AG09319 (cell line): ENCODE data around the gene SGPP1.
"Not testable (repeated sequence)": the region's sequence is repeated elsewhere in the genome, so short reads cannot be mapped to it uniquely, and the experiment has no call there.

Experiments used
- DNase-seq: peaks from one replicate; pipeline ENCODE4 v3.0.0-alpha.2; 2010; ENCODE audit warnings: low read depth; ENCODE audit errors: extremely low read depth
- TF ChIP-seq, protein P1 (sequence below): IDR thresholded peaks from 2 replicates; pipeline ENCODE4 v1.5.1; 2011; ENCODE audit warnings: low read depth, mild to moderate bottlenecking, inconsistent platforms, low read length, moderate library complexity

SGPP1 gene

DNA sequence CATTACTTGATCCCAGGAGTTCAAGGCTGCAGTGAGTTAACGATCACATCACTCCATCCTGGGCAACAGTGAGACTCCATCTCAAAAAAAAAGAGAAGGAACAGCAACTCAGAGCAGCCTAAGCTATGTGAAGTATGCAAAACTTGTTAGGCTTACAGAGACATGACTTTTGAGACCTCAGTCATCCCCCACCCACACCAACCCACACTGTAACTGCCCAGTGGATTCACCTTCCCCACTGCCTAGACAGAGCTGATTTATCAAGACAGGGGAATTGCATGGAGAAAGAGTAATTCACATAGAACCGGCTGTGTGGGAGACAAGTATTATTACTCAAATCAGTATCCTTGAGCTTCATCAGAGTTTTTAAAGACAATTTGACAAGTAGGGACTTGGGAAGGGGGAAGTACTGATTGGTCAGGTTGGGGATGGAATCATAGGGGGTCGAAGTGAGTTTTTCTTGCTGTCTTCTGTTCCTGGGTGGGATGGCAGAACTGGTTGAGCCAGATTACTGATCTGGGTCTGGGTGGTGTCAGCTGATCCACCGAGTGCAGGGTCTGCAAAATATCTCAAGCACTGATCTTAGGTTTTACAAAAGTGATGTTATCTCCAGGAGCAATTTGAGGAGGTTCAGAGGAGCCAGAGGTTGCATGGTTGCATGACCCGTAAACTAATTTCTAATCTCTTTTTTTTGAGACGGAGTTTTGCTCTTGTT is 80.0 kb downstream of the SGPP1 start:
- DNase-seq = no peak

DNA sequence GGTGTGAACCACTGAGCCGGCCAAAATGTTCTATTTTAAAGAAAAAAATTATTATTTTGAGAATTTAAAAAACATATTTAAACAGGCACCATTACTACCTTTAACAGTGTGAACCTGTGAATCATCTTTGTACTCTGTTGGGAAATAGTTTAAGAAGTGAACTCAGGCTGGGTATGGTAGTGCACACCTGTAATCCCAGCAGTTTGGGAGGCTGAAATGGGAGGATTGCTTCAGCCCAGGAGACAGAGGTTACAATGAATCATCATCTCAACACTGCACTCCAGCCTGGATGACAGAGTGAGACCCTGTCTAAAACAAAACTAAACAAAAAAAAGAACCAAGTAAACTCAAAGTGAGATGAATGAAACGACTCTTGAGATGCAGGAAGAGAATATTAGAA is 83.1 kb downstream of the SGPP1 start:
- TF ChIP-seq, protein P1, sequence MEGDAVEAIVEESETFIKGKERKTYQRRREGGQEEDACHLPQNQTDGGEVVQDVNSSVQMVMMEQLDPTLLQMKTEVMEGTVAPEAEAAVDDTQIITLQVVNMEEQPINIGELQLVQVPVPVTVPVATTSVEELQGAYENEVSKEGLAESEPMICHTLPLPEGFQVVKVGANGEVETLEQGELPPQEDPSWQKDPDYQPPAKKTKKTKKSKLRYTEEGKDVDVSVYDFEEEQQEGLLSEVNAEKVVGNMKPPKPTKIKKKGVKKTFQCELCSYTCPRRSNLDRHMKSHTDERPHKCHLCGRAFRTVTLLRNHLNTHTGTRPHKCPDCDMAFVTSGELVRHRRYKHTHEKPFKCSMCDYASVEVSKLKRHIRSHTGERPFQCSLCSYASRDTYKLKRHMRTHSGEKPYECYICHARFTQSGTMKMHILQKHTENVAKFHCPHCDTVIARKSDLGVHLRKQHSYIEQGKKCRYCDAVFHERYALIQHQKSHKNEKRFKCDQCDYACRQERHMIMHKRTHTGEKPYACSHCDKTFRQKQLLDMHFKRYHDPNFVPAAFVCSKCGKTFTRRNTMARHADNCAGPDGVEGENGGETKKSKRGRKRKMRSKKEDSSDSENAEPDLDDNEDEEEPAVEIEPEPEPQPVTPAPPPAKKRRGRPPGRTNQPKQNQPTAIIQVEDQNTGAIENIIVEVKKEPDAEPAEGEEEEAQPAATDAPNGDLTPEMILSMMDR = no peak

More for the DNA sequence above, 80.0 kb downstream of the SGPP1 start:
- TF ChIP-seq, protein P1 = no peak

DNA sequence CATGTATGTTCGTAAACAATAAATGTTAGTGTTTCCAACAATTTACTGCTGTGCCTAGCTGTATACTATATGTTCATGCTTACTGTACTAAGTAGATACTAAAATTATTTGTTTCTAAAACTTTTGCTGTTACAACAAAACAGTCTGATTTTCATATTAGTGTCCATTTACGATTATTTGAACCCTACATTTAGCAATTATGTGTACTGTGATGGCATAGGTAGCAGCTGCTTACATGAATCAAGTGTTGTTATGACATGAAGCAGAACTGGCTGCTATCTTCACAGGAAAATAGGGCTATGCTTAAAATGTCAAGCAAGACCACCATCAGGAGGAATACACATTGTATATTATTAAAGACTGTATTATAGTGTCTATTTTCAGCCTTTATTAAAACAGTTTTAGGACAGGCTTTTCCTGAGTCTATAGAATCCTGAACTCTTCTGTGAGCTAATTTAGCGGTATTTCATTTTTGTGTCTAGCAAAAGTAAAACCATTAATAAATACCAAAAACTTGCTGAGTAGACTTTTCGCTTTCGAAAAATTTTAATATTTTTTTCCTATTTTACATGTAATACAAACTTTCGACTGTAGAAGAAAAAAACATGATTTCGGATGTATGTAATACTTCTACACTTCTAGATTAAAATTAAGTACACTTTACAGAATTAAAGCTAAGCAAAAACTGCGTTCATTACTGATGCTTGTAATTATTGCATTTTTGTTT is 85.0 kb downstream of the SGPP1 start:
- TF ChIP-seq, protein P1 = no peak
- DNase-seq = no peak

More for the DNA sequence above, 83.1 kb downstream of the SGPP1 start:
- DNase-seq = no peak

DNA sequence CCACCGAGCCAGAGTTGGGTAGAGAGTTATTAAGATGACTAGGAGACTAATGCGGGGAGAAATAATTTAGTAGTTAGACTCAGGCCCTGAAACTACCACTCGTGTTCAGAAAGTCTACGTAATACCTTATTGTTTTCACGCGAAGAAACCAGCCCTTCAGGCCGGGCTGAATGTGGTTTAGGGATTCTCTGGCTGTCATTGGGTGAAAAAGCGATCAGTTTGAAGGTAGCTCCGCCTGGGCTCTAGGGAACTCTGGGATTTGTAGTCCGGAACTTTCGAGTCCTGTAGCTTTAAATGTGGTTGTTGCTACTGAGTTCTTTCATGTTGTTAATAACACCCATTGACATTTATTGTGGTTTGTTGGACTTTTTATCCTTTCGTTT is 85.6 kb downstream of the SGPP1 start:
- TF ChIP-seq, protein P1 = no peak
- peak; percentile 85 for DNase-seq

DNA sequence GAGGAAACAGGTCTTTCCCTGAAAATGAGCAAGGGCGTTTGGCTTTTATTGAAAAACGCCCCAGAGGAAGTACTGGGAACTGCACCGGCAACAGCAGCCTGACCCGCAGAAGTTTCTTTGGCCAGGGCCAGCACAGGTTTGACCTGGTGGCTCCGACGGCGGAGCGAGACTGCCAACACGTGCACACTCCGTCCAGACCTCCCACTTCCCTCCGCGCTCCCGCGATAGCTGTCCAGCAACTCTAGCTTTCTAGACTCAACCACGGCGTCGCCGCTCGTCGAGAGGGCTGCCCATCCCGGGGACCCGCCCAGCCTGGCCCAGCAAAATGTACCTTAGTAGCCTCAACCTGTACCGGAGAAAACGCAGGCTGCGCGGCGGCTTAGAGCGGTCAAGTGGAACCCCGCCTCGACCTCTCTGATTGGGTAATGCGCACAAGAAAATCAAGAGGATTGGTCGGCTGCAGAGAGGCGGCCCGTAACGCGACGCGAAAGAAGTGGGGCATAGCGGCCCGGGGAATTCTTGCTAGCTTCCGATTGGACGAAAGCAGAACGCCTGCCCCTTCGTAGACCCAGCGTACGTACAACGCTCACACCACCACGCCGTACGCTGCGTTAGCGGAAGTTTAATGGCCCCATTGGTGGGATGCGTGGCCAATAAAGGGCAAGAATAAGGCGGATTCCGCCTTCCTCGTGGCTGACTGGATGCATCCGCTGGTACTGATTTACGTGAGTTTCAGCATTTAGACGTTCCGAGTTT is 86.2 kb downstream of the SGPP1 start, which contains the start of gene WDR89:
Gene WDR89 (minus strand): TSS at position 399 of the 756 bp plus-strand sequence. CDS start 41,929 bp downstream, outside the sequence.
- DNase-seq = peak; percentile 98
- TF ChIP-seq, protein P1 = peak; percentile 64

DNA sequence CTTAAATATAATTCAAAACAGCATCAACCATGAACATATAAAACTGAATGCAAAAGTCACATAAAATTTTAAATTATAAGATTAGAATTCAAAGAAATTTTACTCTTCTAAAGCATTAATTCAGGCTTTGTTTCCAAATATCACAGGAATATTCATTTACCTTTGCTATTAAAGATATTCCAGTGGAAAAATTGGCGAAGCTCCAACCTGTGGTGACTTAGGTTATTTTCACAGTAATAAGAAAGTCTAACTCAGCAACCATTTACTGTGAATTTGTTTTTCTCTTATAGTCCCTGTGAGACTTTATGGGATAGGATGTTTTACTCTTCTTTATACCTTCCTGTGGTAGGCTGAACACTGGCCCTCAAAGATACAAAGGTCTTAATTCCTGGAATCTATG is 89.4 kb downstream of the SGPP1 start:
- TF ChIP-seq, protein P1 = no peak
- no peak for DNase-seq

DNA sequence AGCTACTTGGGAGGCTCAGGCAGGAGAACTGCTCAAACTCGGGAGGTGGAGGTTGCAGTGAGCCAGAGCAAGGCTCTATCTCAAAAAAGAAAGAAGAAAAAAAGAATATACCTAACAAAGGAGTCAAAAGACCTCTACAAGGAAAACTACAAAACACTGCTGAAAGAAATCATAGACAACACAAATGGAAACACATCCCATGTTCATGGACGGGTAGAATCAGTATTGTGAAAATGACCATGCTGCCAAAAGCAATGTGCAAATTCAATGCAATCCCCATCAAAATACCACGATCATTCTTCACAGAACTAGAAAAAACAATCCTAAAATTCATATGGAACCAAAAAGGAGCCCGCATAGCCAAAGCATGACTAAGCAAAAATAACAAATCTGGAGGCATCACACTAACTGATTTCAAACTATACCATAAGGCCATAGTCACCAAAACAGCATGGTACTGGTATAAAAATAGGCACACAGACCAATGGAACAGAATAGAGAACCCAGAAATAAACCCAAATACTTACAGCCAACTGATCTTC is 91.7 kb downstream of the SGPP1 start:
- not testable (repeated sequence) for DNase-seq
